HG02571 (cell line): ENCODE measurements around the gene PAX3.

Experiments used
- ATAC-seq: cut with Tn5 transposase; IDR thresholded peaks from one replicate; pipeline ENCODE4 v1.9.1; 2021; ENCODE audit warnings: mild to moderate bottlenecking, moderate library complexity; ENCODE audit not compliant: unreplicated experiment

PAX3 gene

GRCh38 chr2:222297600-222297935 lies 1.2 kb downstream of the PAX3 start:
- no peak for ATAC-seq

DNA sequence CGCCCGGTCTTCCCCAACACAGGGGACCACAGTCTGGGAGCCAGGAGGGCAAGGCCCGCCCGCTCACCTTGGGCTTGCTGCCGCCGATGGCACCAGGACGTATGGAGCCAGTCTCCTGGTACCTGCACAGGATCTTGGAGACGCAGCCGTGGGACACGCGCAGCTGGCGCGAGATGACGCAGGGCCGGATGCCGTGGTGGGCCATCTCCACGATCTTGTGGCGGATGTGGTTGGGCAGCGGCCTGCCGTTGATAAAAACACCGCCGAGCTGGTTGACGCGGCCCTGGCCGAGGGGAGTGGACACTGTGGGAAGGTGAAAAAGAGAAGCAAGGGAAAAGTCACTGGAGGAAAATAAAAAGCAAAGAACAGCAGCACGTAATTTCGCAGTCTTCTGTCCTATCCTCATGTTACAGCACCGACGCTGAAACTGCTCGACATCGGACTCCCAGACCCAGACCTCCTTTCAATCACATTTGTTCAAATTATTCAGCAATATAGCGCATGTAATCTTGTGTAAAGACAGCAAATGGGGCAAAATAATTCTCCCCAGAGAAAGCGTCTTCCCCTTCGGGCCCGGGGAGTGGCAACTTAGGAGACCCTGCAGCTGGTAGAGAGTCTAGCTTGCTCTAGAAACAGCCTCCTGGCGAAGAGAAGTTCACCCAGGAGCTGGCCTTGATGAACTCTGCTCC lies 1.7 kb downstream of the PAX3 start:
- ATAC-seq: no peak

GRCh38 chr2:222296311-222296741 lies 2.5 kb downstream of the PAX3 start:
- no peak for ATAC-seq

DNA sequence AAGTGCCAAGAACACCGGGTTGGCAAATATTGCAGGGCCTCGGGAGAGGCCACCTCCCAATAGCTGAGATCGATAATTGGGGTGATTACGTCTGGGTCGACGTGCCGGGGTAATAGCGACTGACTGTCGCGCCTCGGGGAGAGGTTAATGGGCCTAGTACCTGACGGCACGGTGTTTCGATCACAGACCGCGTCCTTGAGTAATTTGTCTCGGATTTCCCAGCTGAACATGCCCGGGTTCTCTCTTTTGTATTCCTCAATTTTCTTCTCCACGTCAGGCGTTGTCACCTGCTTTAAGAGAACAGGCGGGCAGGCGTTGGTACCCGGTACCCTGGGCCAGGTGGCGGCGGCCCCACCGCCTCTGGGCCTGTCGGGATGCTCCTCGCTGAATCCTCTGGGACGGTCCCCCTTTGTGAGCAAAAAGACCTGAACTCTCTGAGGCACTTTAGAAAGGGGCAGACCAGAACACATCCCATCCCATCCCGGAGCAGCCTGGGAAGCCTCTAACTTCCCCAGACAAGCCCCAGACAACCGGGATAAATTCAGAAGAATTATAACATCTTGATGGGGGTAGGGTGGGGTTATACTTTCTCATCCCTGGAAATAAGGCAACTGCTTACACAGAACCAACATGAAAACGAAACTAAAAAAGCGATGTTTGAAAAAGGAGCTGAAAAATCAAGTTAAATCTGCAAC lies 3.3 kb downstream of the PAX3 start:
- ATAC-seq: no peak

DNA sequence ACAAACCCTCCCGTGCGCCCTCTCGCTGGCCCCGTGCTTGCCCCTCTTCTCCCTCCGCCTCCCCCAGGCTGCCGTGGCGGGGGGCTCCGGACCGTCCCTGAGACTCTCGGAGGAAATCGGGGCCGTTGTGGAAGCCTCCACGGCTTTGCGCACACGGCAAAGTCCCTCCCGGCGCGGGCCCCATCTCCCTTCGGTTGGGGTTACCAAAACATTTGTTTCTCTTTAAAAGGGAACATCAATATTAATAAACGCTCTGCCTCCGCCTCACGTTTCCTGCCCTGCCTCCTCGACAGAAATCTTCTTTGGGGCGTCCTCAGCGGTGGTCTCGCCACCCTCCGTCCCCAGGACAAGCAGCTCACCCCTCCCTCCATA lies 3.8 kb downstream of the PAX3 start:
- ATAC-seq: no peak

DNA sequence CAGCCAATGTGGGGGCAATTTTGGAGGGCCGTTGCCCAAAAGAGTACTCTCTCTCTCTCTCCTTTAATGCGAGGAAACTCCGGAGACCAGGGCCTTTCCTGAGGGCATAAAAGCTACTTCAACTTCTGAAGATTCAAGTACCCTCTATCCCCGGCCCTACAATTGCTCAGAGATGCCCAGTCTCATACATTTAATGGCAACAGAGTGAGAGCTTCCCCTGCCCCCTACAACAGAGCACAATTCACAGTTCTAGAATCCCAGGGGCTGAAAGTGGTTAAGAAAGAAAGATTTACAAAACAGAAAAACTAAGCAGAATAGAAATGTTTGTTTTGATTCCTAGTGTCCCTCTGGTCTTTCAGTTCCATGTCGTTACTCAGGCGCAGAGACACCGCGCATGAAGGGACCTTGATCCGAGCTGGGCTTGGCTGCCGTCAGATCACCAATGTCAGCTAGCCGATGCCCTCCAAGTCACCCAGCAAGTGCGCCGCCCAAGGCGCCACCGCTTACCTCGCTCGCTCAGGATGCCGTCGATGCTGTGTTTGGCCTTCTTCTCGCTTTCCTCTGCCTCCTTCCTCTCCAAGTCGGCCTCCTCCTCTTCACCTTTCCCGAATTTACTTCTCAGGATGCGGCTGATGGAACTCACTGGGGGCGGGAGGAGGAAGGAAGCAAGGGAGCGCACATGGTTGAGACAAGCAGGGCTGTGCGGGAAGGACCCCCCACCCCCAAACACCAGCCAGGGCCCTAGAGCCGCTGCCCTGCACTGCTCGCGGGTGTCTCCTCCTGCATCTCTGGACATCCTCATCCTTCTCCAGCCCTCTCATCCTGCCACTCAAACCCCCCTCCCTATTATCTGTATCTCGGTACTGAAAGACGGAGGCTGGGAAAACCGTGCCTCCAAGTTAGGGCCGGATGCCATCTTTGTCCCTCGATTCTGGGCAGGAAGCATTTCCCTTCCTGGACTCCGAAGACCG lies 4.9 kb downstream of the PAX3 start:
- ATAC-seq: no peak

GRCh38 chr2:222292149-222293134 lies 6.4 kb downstream of the PAX3 start:
- ATAC-seq: no peak

DNA sequence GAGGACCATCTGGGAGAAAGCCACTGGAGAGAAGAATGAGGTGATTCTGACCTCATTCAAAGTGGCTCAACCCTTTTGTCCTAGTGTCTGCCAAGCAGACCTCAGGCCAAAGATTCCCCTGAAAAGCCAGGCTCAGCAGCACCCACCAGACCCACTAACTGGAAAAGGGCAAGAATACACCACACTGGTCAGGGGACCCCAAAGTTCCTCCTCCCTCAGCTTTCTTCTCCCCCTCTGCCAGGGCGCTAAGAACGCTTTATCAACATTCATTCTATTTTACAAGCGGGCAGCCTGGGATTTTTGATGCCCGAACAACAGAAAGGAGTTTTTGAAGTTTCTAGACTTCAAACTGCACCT lies 7.3 kb downstream of the PAX3 start:
- no peak for ATAC-seq

GRCh38 chr2:222290736-222291484 lies 7.9 kb downstream of the PAX3 start:
- ATAC-seq: no peak

- no peak for ATAC-seq
Measured at GRCh38 chr2:222290401-222290735, 8.4 kb downstream of the PAX3 start.

DNA sequence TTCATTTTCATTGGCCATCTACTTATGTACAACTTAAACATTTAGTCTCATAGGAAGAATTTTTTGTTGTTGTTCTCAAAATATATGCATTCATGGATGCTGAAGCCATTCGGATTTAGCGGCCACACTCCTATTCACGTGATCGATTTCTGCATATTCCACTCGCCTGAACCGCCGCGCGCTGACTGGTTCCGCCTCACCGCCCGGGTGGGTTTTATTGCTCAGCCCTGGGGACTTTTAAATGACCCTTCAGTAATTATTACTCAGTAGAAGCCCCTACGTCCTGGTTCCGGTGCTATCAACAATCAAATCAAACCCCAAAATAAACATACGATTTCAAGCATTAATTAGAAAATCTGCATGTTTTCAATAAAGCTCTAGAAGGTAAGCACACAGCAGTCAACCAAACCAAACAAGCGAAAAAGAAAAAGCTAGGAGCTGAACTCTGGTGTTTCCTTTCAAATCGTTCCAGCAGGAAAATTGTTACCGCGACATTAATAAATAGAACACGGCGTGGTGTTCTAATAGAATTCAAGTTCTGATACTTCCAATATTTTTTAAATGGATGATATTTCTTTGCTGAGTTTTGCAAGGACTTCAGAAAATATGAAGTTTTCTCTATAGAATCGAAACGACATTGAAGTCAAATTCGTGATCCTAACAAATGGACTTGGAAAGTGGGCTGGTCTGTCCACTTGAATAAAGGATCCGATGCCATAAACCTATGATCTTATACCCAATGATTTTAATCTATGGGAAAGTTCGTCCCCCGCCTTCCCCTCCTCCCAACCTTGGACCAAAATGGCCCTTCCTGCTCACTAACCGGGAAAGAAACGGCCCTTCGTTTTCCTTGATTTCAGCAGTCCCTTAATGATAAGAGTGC lies 9.3 kb downstream of the PAX3 start:
- ATAC-seq: no peak

- ATAC-seq: no peak
Measured at GRCh38 chr2:222288590-222289277, 10.1 kb downstream of the PAX3 start.

DNA sequence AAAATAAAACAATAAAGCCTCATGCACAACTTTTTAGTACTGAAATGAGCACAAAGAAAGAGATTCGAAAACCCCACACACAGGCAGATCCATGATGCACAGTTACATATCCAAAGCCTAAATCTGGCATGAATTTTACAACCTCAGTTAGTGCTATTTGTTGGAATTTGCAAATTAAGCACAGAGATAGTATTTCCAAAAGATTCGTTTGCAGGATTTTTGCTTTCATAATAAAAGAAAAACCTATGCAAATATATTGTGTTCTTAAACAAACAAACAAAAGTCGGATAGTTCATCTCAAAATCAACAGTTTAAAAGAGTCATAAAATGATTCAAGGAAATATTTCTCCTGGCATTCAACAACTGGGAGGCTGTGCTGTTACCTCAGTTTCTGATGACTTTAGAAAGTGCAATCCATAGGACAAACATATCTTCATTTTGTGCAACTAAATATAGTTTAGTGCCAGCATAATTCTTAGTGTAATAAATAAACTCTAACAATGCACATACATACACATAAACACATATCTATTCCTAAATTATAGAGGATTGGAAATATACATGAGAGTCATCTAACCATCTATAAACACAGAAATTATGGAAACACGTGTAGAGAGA lies 10.8 kb downstream of the PAX3 start:
- ATAC-seq: no peak

- ATAC-seq: no peak
Measured at GRCh38 chr2:222284466-222284865, 14.3 kb downstream of the PAX3 start.

DNA sequence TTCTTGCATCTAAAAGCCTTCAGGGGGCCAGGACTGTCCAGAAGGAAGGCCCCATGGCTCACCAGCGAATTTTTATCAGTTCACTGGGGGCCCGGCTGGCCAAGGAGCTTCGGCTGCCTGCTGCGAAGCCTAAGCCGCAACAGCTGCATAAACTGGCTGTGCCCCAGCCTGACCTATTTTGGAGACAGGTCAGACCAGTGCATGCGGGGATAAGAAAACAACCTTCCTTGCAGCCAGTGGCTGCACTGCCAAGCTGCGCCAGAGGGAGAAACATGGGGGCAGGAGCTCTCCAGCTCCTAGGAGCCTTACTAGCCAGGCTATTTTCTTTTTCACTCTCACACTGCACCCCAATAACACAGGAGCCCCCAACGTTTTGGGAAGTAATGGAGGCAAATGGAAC lies 15.2 kb downstream of the PAX3 start:
- ATAC-seq: no peak

DNA sequence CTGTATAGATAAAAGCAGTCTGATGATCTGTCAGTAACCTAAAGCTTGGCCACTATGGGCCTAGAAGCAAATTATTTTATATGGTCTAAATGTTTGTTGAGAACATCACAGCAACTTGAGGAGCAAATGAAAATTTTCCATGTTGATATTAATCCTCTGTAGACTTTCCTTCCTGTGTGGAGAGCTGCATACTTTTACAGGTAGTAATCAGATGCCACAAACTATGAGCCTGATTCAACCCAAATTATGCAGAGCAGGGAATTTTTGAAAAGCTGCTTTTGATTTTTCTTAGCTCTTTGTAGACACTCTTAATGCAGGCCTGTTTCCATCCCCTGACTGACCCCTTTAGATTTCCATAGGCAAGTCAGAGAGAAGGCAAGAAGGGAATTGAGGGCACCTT lies 17.3 kb downstream of the PAX3 start:
- ATAC-seq: no peak

- ATAC-seq: no peak
Measured at GRCh38 chr2:222280795-222281194, 18.0 kb downstream of the PAX3 start.

GRCh38 chr2:222272446-222273015 lies 26.3 kb downstream of the PAX3 start:
- no peak for ATAC-seq
